DMS53 treated with DMSO at 0.1 percent for 48 hours (cell line): ENCODE data around the gene SLC6A2.
A peak's percentile ranks its signal among the peaks of the same experiment; 100 is the strongest.
"Not testable (repeated sequence)": the region's sequence is repeated elsewhere in the genome, so short reads cannot be mapped to it uniquely, and the experiment has no call there.

Experiments used
- DNase-seq: peaks from one replicate; lab custom pipeline; 2025; ENCODE audit not compliant: unreplicated experiment; lab: John Stamatoyannopoulos, UW

SLC6A2 gene

DNA sequence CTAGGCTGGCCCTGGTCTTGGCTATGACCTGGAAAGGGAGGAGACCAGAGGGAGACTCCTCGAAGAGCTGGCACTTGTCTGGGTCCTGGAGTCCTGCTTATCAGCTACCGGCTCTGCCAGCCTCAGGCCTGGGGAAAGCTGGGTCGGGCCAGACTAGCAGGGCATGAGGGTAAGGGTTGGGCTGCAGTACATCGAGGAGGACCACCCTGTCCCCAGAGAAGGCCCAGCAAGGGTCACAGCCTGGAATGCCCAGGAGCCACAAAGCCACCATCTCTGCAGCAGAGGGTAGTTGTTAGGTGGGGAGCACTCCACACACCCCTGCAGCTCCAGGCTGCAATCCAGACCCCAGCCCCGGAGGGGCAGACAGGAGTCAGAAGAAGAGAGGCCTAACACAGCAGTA is 54.0 kb downstream of the SLC6A2 start:
- DNase-seq, result no peak

- DNase-seq, result no peak
These were observed 54.7 kb downstream of the SLC6A2 start for GRCh38 chr16:55710466-55710865.

GRCh38 chr16:55711959-55712876 is 56.4 kb downstream of the SLC6A2 start:
- DNase-seq, result peak; percentile 43

DNA sequence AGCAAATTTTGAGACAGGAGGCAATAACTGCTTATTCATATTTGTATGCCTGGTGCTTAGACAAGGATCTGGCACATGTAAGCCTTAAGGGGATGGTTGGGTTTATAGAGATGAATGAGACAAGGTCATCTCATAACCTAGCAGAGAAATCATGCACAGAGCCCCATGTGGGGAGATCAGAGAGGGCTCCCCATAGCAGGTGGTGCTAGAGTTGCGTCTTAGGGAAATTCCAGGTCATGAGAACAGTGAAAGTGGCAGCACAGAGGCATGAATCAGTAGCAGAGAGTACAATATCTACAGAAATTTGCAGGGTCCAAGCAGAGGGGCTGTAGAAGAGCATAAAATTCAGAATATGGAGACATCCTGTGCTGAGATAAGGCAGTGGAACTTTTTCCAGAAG is 57.3 kb downstream of the SLC6A2 start:
- DNase-seq, result no peak

DNA sequence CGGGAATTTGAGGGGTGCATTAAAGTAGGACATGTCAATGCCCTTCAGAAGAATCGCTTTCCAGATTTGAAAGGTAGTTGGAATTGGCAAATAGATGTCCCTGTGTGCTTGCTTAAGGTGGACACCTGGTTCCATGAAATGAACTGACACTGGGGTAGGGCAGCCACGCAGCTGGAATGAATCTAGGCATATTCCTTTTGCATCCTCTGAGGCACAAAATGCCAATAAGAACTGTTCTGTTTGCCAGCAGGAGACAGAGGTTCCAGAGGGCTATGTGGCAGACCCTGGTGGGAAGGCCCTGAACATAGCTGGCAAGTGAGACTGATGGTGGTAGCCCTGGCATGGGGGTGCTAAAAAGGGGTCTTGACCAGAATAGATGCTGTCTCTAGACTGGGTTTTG is 61.5 kb downstream of the SLC6A2 start:
- DNase-seq, result no peak

DNA sequence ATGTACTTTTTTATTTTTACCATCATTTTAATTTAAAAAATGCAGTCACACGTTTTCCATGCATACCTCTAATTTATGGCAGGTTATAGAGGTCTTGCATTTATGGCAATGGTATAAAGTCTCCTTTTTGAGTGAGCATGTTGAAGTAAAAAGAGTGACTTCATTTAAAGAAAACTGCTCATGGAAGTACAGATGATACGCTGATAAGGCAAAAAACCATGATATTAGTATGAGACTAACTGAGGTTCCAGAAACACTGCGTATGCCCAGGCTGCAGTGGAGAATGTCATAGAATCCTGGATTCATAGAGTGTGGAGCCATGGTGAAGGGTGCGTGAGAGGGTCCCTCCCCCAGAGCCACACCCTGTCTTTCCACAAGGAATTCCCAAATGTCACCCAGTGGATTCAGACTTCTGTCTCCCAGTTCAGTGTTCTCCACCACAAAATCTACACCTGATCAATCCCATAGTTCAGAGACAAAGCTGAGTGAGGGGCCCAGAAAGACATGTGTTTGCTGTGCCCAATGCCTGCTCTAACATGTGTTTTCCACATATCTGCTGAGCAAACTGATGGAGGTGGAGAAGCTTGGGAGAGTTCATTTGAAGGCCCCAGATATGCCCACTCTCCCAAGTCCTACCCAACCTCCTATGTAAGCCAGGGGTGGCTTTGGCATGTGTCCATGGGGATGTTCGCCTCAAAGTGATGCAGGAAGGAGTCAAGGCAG is 69.4 kb downstream of the SLC6A2 start:
- DNase-seq, result no peak

DNA sequence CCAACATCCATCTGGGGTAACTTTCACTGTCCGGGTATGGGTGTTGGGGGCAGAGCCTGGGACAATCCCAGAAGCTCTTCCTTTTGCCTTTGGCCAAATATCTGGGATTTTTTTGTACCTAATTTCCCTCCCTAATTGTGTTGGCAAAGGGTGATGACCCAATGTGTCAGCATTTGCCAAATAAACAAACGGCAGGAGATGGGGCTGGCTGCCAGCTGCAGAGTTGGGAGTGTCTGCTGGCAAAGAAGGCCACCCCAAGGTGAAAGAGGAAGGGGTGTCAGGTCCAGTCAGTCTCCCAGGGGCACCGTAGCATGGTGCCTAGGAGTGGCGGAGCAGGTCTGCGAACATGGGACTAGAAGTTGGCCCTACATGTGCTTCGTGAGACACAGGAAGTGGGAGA is 73.0 kb downstream of the SLC6A2 start:
- no peak for DNase-seq

- DNase-seq, result no peak
These were observed 74.3 kb downstream of the SLC6A2 start for GRCh38 chr16:55730115-55730514.

DNA sequence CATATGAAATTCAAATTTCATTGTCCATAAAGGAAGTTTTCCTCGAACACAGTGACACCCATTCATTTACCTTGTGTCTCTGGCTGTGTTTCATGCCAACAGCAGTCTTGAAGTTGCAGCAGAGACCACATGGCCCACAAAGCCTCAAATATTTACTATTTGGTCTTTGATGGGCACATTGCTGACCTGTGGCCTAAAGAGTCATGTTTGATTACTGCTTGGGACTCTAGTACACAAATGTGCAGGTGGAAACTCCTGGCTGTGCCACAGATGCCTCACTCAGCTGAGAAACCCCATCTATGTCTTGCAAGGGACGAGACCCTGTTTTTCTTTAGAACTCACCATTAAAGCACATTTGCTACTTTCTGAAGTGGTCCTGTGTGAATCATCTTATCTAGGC is 76.7 kb downstream of the SLC6A2 start:
- no peak for DNase-seq

- DNase-seq, result no peak
These were observed 78.9 kb downstream of the SLC6A2 start for GRCh38 chr16:55734665-55735064.

DNA sequence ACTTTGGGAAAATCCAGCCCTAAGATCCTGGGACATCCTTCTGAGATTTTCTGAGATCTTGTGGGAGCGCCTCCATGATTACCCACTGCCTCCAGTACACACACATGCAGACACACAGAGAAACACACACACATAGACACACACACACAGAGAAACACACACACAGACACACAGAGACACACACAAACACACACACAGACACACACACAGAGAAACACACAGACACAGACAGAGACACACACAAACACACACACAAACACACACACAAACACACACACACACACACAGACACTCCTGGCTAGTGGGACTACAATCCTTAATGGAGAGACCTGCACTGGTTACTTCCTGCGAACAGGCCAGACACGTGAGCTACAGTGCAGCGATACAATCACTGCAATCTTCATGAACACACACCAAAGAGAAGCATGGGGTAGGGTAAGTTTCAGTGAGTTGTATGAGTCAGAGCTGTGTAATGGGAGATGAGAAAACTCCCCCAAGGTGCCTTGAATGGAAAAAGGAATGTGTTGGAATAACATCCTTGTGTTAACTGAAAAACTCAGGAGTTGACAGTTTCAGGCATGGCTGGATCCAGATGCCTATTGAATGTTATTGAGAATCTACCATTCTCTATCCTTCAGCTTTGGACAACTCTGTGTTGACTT is 79.5 kb downstream of the SLC6A2 start:
- no peak for DNase-seq

- no peak for DNase-seq
These were observed 80.9 kb downstream of the SLC6A2 start for GRCh38 chr16:55736671-55737070.

GRCh38 chr16:55737318-55737717 is 81.5 kb downstream of the SLC6A2 start:
- DNase-seq, result no peak

GRCh38 chr16:55737966-55738365 is 82.2 kb downstream of the SLC6A2 start:
- DNase-seq, result no peak

GRCh38 chr16:55746081-55746480 is 90.3 kb downstream of the SLC6A2 start:
- no peak for DNase-seq

GRCh38 chr16:55747785-55748184 is 92.0 kb downstream of the SLC6A2 start:
- no peak for DNase-seq

- not testable (repeated sequence) for DNase-seq
These were observed 96.8 kb downstream of the SLC6A2 start for GRCh38 chr16:55752465-55753144.

DNA sequence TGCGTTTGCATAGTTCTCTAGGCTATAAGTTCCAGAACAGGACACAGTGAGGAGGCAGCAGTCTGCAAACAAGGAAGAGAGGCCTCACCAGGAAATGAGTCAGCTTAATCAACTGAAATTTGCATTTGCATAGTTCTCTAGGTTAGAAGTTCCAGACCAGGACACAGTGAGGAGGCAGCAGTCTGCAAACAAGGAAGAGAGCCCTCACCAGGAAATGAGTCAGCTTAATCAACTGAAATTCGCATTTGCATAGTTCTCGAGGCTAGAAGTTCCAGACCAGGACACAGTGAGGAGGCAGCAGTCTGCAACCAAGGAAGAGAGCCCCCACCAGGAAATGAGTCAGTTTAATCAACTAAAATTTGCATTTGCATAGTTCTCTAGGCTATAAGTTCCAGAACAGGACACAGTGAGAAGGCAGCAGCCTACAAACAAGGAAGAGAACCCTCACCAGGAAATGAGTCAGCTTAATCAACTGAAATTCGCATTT is 97.4 kb downstream of the SLC6A2 start:
- DNase-seq, result not testable (repeated sequence)
